Mucosa of gallbladder (tissue), 1 donor: ENCODE results near the gene USP3. TPM values are rescaled to one million over a fixed set of nuclear protein-coding genes. Genes with fewer than 3 reads are reported as not detected.
"Not testable (repeated sequence)": the region's sequence is repeated elsewhere in the genome, so short reads cannot be mapped to it uniquely, and the experiment has no call there.

Experiments used
- DNase-seq: peaks from one replicate; pipeline ENCODE4 v3.0.0-alpha.2; 2020; ENCODE audit warnings: low spot score
- total RNA-seq: library from RNA; stranded (reverse); gene quantifications from one replicate; pipeline ENCODE4 v1.2.1, GENCODE V29; 2021
- donor health status: DM: no; HTN: no; CAD: no.

Gene USP3
- total RNA-seq, 1 donor from 2014 or later: 81.2 TPM

GRCh38 chr15:63610209-63610841, 105.9 kb downstream of the USP3 start:
- peak; percentile 79 for DNase-seq

- DNase-seq: no peak
These were observed 106.8 kb downstream of the USP3 start for GRCh38 chr15:63611177-63611576.

- DNase-seq: no peak
These were observed 107.9 kb downstream of the USP3 start for GRCh38 chr15:63612300-63612699.

- DNase-seq: no peak
These were observed 111.5 kb downstream of the USP3 start for GRCh38 chr15:63615935-63616334.

- DNase-seq: not testable (repeated sequence)
These were observed 112.8 kb downstream of the USP3 start for GRCh38 chr15:63617147-63617546.

DNA sequence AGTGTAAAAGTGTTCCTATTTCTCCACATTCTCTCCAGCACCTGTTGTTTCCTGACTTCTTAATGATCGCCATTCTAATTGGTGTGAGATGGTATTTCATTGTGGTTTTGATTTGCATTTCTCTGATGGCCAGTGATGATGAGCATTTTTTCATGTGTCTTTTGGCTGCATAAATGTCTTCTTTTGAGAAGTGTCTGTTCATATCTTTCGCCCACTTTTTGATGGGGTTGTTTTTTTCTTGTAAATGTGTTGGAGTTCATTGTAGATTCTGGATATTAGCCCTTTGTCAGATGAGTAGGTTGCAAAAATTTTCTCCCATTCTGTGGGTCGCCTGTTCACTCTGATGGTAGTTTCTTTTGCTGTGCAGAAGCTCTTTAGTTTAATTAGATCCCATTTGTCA, 113.2 kb downstream of the USP3 start:
- not testable (repeated sequence) for DNase-seq

- DNase-seq: not testable (repeated sequence)
These were observed 116.4 kb downstream of the USP3 start for GRCh38 chr15:63620760-63621159.

- no peak for DNase-seq
These were observed 119.0 kb downstream of the USP3 start for GRCh38 chr15:63623232-63623969.

DNA sequence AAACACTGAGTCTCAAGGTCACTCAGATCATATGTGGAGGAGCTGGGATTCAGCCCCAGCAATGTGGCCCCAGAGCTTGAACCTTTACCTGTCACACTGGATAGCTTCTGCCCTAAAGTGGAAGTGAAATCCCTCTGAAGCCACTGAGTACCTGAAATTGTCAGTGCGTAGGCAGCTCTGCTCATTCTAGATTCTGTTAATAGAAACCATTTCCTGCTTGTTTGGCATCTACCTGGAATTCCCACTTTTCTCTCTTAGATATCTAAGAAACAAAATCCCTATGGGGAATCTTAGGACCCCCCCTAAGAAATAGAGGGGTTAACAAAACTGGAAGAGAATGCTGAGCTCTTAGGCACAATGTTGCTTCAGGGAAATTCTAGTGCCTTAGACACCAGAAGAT, 122.6 kb downstream of the USP3 start:
- no peak for DNase-seq

- no peak for DNase-seq
These were observed 123.9 kb downstream of the USP3 start for GRCh38 chr15:63628123-63628822.

GRCh38 chr15:63630036-63630751, 125.8 kb downstream of the USP3 start:
- DNase-seq: no peak

- no peak for DNase-seq
These were observed 128.9 kb downstream of the USP3 start for GRCh38 chr15:63633312-63633711.

DNA sequence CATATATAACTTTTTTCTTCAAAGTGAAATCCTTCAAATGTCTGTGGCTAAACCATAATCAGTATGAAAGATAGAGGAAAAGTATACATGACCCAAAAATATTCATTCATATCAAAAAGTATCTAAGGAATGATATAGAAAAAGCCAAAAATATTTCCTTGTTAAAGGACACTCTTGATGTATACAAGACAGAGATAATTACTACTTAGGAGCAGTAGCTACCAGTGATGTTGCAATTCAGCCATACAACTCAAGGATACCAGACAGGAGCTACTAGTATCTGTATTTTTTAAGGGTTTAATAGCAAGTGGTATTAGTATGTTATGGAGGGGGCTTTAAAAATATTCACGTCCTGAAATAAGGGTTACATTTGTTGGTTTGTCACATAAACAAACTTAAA, 129.8 kb downstream of the USP3 start:
- DNase-seq: no peak

DNA sequence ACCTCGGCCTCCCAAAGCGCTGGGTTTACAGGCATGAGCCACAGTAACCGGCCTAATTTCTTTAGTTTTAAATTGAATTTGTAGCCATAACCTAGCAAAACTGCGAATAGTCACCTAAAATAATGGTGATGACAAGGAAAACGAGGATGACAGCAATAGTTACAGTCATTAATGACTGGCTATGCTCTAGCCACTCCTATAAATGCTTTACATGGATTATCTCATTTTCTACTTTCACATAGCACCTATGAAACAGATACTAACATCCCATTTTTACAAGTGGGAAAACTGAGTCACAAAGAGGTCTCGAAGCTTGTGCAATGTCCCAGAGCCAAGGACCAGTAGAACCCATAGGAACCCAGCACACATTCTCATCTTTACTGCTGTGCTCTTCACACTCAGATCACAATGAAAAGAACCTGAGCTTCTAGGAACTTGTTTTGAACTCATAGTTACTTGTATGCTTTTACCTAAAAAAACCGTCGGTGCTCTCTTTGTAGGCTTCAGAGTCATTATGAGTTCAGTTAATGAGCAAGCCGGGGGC, 132.2 kb downstream of the USP3 start:
- DNase-seq: no peak

DNA sequence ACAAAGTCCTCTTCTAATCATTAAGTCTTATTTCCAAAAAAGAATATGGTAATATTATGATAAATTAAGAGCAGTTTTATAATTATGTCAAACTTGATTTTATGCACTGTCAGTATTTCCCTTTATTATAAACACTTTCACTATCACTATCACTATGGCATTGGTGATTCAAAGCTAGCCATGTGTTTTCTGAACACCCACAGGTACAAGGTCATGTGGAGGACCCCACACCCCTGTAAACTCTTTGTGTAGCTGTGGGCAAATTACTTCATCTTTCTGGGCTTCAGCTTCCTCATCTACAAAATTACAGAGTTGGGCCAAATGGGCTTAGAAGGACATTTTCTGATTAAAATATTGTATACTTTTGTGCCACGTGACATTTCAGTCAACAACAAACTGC, 134.4 kb downstream of the USP3 start:
- DNase-seq: no peak

GRCh38 chr15:63640146-63640545, 135.8 kb downstream of the USP3 start:
- DNase-seq: no peak

Other genes with a start within 250 kb of the USP3 start
- gene APH1B, start 227.0 kb upstream of the USP3 start, total RNA-seq: 28.1 TPM
- gene CA12, start 122.7 kb upstream of the USP3 start, total RNA-seq: 20.5 TPM
- gene FBXL22, start 92.8 kb downstream of the USP3 start, total RNA-seq: 58.4 TPM